GM19328 (cell line): ENCODE measurements around the gene APOBEC2.
"Not testable (repeated sequence)": the region's sequence is repeated elsewhere in the genome, so short reads cannot be mapped to it uniquely, and the experiment has no call there.

ENCODE experiments used
- ATAC-seq: cut with Tn5 transposase; IDR thresholded peaks from one replicate; pipeline ENCODE4 v1.9.1; 2021; ENCODE audit warnings: mild to moderate bottlenecking, moderate library complexity; ENCODE audit not compliant: unreplicated experiment

Gene APOBEC2

GRCh38 chr6:41053041-41053440 lies at the start of gene APOBEC2:
APOBEC2 (plus strand) TSS chr6:41053202; CDS start chr6:41053348, 146 bp downstream.
- ATAC-seq: no peak

- ATAC-seq: not testable (repeated sequence)
Observed at GRCh38 chr6:41006217-41006616, 46.8 kb upstream of the APOBEC2 start.

- not testable (repeated sequence) for ATAC-seq
Observed at GRCh38 chr6:41006980-41007379, 46.0 kb upstream of the APOBEC2 start.

GRCh38 chr6:41008011-41008410 lies 45.0 kb upstream of the APOBEC2 start:
- ATAC-seq: no peak

GRCh38 chr6:41009669-41010068 lies 43.3 kb upstream of the APOBEC2 start:
- ATAC-seq: no peak

GRCh38 chr6:41011673-41012072 lies 41.3 kb upstream of the APOBEC2 start:
- no peak for ATAC-seq

GRCh38 chr6:41013466-41014153 lies 39.4 kb upstream of the APOBEC2 start:
- ATAC-seq: no peak

GRCh38 chr6:41014780-41015179 lies 38.2 kb upstream of the APOBEC2 start:
- ATAC-seq: no peak

GRCh38 chr6:41015860-41016259 lies 37.1 kb upstream of the APOBEC2 start:
- ATAC-seq: not testable (repeated sequence)

GRCh38 chr6:41017663-41018062 lies 35.3 kb upstream of the APOBEC2 start:
- no peak for ATAC-seq

GRCh38 chr6:41021832-41022231 lies 31.2 kb upstream of the APOBEC2 start:
- no peak for ATAC-seq

- ATAC-seq: no peak
Observed at GRCh38 chr6:41022294-41022693, 30.7 kb upstream of the APOBEC2 start.

- no peak for ATAC-seq
Observed at GRCh38 chr6:41023114-41023513, 29.9 kb upstream of the APOBEC2 start.

- no peak for ATAC-seq
Observed at GRCh38 chr6:41025966-41026530, 27.0 kb upstream of the APOBEC2 start.

GRCh38 chr6:41027241-41027640 lies 25.8 kb upstream of the APOBEC2 start:
- ATAC-seq: no peak

- peak; percentile 60 for ATAC-seq
Observed at GRCh38 chr6:41027799-41028560, 25.0 kb upstream of the APOBEC2 start.

- ATAC-seq: peak; percentile 22
Observed at GRCh38 chr6:41028561-41029412, 24.2 kb upstream of the APOBEC2 start.

GRCh38 chr6:41032830-41033229 lies 20.2 kb upstream of the APOBEC2 start:
- no peak for ATAC-seq

GRCh38 chr6:41033776-41034175 lies 19.2 kb upstream of the APOBEC2 start:
- ATAC-seq: no peak

- no peak for ATAC-seq
Observed at GRCh38 chr6:41036186-41036585, 16.8 kb upstream of the APOBEC2 start.

GRCh38 chr6:41036601-41037000 lies 16.4 kb upstream of the APOBEC2 start:
- no peak for ATAC-seq
